WI38 (cell line): ENCODE measurements around the gene ATP6V1G1.

Source experiments
- H3K4me3 ChIP-seq: 2 replicates; pipeline ENCODE4 v1.5.1; 2011; ENCODE audit warnings: low read depth, mild to moderate bottlenecking, control low read depth, low read length
- CTCF ChIP-seq: IDR thresholded peaks from 2 replicates; pipeline ENCODE4 v1.5.1; 2012; ENCODE audit warnings: low read depth, mild to moderate bottlenecking, control low read depth, low read length

Gene ATP6V1G1

GRCh38 chr9:114551750-114552685 lies 35.6 kb upstream of the ATP6V1G1 start:
- no peak overlapping the region for H3K4me3 ChIP-seq
- TF ChIP-seq CTCF, result no peak

GRCh38 chr9:114552706-114553105 lies 34.9 kb upstream of the ATP6V1G1 start:
- no peak overlapping the region for H3K4me3 ChIP-seq
- no peak for TF ChIP-seq CTCF

- no peak for TF ChIP-seq CTCF
- H3K4me3 ChIP-seq, result no peak overlapping the region
Measured at GRCh38 chr9:114553202-114553601, 34.4 kb upstream of the ATP6V1G1 start.

- TF ChIP-seq CTCF, result no peak
- no peak overlapping the region for H3K4me3 ChIP-seq
Measured at GRCh38 chr9:114555696-114556095, 31.9 kb upstream of the ATP6V1G1 start.

- no peak for TF ChIP-seq CTCF
- H3K4me3 ChIP-seq, result no peak overlapping the region
Measured at GRCh38 chr9:114558027-114558675, 29.4 kb upstream of the ATP6V1G1 start.

GRCh38 chr9:114559830-114560513 lies 27.6 kb upstream of the ATP6V1G1 start:
- no peak overlapping the region for H3K4me3 ChIP-seq
- no peak for TF ChIP-seq CTCF
